ENCODE measurements around the gene ZNF804A.

DNA sequence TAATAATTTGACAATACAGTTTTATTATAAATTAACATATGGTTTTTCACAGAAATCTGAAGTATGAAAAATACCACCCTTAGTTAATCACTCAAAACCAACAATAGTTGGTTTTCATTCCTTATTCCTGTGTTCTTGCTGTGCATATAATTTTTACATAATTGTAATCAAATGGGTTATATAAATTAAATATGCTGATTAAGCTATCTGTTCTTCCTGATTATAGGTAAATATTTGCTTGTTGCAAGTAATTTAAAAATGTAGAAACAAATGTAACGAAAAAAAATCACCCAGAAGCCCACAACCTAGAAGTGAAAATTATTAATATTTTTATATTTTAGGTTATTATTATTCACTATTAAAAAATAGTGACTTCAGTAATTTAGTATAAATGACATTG, 98.3 kb downstream of the ZNF804A start:
- TF ChIP-seq EZH2phosphoT487 (IDR thresholded peaks at IDR 0.05; ENCODE audit: insufficient read depth, low read depth) (no peak), EZH2 (IDR thresholded peaks at IDR 0.05; ENCODE audit: insufficient read depth, poor library complexity, severe bottlenecking) (no peak)

All from GM23248 (cell line).